SH-SY5Y (cell line): ENCODE data around the gene OR2AG1.

ENCODE experiments used
- GATA2 ChIP-seq: IDR thresholded peaks from 2 replicates; pipeline ENCODE4 v1.6.1; 2011; ENCODE audit warnings: mild to moderate bottlenecking, low read depth, low read length
- GATA3 ChIP-seq: IDR thresholded peaks from 2 replicates; pipeline ENCODE4 v1.6.1; 2011; ENCODE audit warnings: low read depth, mild to moderate bottlenecking, low read length, moderate library complexity

DNA sequence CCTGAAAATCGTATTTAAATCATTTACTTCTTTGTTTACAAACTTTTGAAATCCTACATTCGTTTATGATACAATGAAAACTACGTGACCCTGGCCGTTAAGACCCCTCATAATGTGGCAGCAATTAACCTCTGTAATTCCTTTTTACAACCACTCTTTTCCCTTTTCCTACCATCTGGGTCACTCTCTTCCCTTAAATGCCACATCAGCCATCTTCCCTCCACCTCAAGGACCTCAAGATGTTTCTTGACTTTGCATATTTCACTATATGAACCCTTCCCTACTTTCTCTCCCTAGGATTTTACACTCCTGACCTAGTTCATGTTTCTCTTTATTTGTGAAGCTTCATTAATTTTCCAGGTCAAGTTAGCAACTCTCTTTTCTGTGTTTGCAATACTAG, 37.8 kb upstream of the OR2AG1 start:
- no peak for TF ChIP-seq GATA2
- TF ChIP-seq GATA3: no peak
